T-helper 2 cell (primary cell): ENCODE results near the gene NOX4.
"Not testable (repeated sequence)": the region's sequence is repeated elsewhere in the genome, so short reads cannot be mapped to it uniquely, and the experiment has no call there.

Experiments
- DNase-seq, 5 experiments: peaks; one replicate each; pipeline versions ENCODE4 v3.0.0 to v3.0.0-alpha.2; 2012 to 2022

The NOX4 gene

GRCh38 chr11:89378986-89379385 is 112.2 kb downstream of the NOX4 start:
- DNase-seq: not testable (repeated sequence)

- not testable (repeated sequence) for DNase-seq
Measured at GRCh38 chr11:89369356-89369755, 121.8 kb downstream of the NOX4 start.

GRCh38 chr11:89364856-89365255 is 126.3 kb downstream of the NOX4 start:
- DNase-seq: not testable (repeated sequence)

- no peak for DNase-seq
Measured at GRCh38 chr11:89361734-89362133, 129.4 kb downstream of the NOX4 start.

GRCh38 chr11:89359208-89359607 is 132.0 kb downstream of the NOX4 start:
- DNase-seq: not testable (repeated sequence)

GRCh38 chr11:89358761-89359160 is 132.4 kb downstream of the NOX4 start:
- no peak for DNase-seq

GRCh38 chr11:89355646-89356045 is 135.5 kb downstream of the NOX4 start:
- DNase-seq: no peak

- DNase-seq: not testable (repeated sequence)
Measured at GRCh38 chr11:89354513-89354912, 136.7 kb downstream of the NOX4 start.

- DNase-seq: no peak
Measured at GRCh38 chr11:89347071-89347470, 144.1 kb downstream of the NOX4 start.

GRCh38 chr11:89346601-89347000 is 144.6 kb downstream of the NOX4 start:
- DNase-seq: no peak

- not testable (repeated sequence) for DNase-seq
Measured at GRCh38 chr11:89342880-89343572, 148.1 kb downstream of the NOX4 start.

GRCh38 chr11:89340450-89340849 is 150.7 kb downstream of the NOX4 start:
- not testable (repeated sequence) for DNase-seq

- DNase-seq: not testable (repeated sequence)
Measured at GRCh38 chr11:89338073-89338472, 153.1 kb downstream of the NOX4 start.

GRCh38 chr11:89337100-89337650 is 154.0 kb downstream of the NOX4 start:
- DNase-seq: not testable (repeated sequence)

GRCh38 chr11:89333704-89334103 is 157.5 kb downstream of the NOX4 start:
- not testable (repeated sequence) for DNase-seq

GRCh38 chr11:89331940-89332339 is 159.2 kb downstream of the NOX4 start:
- DNase-seq: not testable (repeated sequence)

- no peak for DNase-seq
Measured at GRCh38 chr11:89327885-89328284, 163.3 kb downstream of the NOX4 start.

GRCh38 chr11:89321401-89321800 is 169.8 kb downstream of the NOX4 start:
- DNase-seq: no peak

GRCh38 chr11:89310607-89311006 is 180.6 kb downstream of the NOX4 start:
- DNase-seq: not testable (repeated sequence)

GRCh38 chr11:89309321-89309985 is 181.7 kb downstream of the NOX4 start:
- not testable (repeated sequence) for DNase-seq

GRCh38 chr11:89308272-89308671 is 182.9 kb downstream of the NOX4 start:
- DNase-seq: not testable (repeated sequence)

GRCh38 chr11:89303029-89303428 is 188.1 kb downstream of the NOX4 start:
- DNase-seq: not testable (repeated sequence)

GRCh38 chr11:89295023-89295422 is 196.2 kb downstream of the NOX4 start:
- not testable (repeated sequence) for DNase-seq
